ENCODE measurements around the gene TLE1.
"Not testable (repeated sequence)": the region's sequence is repeated elsewhere in the genome, so short reads cannot be mapped to it uniquely, and the experiment has no call there.

TLE1 gene

DNA sequence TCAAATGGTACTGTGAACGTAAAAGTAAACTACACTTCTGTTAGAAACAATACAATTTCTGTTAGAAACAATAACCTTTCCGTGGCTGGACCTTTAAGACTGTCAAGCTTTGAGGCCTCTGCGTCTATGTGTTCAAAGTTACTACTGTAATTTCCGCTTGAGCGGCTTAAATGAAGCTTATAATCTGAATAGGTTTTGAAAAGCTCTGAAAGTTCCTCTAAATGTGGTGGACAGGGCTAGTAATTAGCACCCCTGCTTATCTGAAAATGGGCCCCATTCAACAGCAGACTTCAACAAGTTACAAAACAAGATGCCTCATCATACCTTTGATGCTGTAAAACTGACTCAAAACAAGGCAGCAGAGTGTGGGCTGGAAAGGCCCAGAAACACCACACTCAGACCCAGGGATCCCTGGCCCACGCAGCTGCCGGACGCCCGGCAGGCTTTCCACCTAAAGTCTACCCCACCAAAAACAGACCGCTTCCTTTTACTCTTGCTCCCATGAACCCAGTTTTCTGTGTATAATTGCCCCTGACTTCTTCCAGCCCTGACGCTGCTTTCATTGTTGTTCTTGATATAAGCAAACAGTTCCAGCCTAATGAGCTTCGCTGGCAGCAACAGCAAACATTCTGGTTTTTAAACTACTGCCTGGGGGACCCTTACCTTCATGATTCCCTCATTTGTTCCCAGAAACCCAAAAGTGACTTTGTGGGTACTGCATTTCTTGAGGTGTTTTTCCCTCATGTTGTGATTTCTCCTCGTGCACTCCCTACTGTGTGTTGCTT lies 66.7 kb downstream of the TLE1 start:
- DNase-seq (ENCODE audit: low read depth in 2 of 2), result no peak

DNA sequence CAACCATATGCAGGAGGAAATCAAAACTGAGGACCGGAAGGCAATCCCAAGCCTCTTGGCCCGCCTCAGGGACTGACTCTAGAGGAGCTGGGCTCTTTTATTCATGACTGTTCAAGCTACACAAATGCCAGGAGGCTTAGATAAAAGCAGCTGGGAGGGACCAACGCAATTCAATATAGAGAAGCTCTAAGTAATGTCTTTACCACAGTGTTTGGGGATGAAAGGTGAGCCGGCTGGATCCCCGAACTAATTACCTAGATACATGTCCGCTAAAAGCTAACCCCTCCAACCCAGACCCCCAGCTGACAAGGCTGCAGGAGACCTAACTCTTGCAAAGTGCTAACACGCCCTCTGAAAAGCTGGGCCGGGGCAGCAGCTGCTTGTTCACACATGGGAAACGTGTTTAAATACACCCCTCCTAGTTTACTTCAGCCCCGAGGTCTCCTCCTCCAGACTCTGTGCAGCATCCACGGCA lies 67.5 kb downstream of the TLE1 start:
- no peak for DNase-seq (ENCODE audit: low read depth in 2 of 2)

DNA sequence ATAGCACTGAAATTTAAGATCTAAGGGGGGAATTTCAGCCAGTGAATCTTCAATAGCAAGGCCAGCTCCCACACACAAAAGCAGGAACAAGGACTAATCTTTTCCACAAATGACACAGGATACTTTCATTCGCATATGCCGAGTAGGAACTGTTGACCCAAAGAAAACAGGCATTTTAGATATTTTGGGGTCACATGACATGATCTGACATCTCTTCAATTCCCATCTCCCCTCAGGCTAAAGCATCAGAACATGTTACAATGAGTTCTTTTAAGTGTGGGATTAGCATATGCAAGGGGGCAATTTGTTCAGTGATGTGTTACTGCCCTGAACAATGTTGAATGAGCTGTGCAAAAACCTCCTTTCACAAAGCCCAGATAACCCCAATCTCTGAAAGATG lies 68.2 kb downstream of the TLE1 start:
- no peak for DNase-seq (ENCODE audit: low read depth in 2 of 2)

DNA sequence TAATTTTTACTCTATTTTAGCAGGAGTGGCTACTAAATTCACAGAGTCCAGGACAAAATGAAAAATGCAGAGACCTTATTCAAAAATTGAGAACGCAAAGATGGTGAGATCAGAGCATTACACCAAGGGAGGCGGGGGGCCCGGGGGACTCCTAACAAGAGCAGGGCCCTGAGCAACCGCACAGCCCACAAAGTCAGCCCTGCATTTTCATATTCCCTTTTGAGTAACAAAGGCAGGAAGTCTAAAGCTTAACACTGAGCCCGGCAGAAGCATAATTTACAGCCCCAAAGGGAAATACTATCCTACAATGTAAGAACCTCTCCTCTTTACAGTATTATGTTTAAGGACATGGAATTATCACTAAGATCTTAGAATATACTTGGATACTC lies 69.4 kb downstream of the TLE1 start:
- DNase-seq (ENCODE audit: low read depth in 2 of 2), result peak in 1 of 2 donors; percentile 1

DNA sequence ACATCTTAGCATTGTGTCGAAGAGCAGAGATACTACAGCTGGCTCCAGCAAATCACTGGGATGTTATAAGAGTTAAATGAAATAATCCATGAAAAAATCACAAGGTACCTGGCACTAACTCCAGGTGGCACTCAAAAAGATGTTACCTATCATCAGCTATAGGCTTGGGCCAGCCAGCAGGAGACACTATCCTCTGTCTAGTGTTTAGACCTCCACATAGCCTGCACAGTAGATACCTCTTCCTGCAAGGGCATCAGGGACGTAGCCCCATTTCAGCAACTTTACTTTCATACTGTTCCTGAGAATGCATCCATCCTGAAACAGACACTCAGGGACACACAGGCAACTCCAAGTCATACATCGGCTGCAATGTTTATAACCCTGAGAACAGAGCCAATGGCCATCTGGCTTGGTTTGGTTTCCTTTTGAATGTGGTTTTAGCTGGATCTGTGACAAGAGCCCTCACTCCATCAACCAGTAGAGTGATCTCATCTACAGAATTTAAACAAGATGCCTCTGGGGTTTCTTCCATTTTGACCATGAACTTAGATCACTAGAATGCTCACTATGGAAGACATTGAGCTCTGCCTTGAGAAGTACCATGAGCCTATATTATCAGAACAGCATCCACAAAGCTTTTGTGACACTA lies 69.9 kb downstream of the TLE1 start:
- no peak for DNase-seq (ENCODE audit: low read depth in 2 of 2)

DNA sequence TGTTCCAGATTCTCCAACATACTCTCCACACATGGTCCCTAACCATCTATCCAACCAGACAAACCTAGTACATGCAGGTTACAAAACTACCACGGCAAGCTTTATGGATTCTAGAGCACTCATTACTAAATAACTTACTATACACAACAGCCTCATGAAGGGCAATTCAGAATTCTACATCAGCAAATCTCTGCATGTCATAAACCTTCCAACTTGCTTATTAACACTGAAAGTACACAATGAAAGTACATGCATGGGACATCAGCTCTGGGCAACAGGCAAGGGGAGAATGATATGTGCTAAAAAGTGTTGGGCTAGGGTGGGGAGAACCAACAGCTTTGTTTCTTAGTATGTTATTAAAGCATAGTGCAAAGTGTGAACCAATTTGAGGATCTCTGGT lies 70.4 kb downstream of the TLE1 start:
- DNase-seq (ENCODE audit: low read depth in 2 of 2), result no peak

DNA sequence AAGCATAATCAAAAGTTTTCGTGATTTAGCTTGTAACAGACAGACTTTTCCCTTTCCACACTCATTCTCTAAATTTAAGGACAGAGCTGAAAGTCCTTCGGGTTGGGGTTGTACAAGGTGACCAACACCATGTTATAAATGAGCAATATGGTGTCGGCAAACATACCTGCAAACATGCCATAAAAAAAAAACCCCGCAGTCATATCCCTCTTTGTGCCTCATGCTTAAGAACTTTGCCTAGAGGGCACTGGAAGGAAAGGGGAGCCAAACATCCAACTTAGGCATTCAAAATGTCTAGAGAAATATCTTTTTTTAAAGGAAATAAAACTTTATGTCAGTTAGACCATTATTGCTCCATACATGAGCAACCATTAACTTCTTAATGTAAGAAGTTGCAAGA lies 73.2 kb downstream of the TLE1 start:
- no peak for DNase-seq (ENCODE audit: low read depth in 2 of 2)

DNA sequence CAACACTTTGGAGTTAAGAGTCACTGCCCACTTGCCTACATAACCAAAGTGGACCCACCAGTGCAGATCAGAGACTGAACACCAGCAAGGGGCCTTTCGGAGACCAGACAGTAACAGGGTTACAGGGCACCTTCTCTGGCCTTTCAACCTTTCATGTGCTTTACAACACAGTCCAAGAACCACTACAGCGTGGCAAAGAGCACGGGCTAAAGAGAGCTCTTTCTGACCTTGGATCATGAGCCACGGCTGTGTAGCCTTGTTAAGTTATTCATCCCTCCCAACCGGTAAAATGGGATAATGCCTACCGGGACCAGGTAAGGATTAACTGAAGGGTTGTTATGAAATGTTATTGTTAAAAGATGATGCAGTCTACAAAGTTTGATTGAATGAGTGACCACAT lies 75.0 kb downstream of the TLE1 start:
- DNase-seq (ENCODE audit: low read depth in 2 of 2), result no peak

DNA sequence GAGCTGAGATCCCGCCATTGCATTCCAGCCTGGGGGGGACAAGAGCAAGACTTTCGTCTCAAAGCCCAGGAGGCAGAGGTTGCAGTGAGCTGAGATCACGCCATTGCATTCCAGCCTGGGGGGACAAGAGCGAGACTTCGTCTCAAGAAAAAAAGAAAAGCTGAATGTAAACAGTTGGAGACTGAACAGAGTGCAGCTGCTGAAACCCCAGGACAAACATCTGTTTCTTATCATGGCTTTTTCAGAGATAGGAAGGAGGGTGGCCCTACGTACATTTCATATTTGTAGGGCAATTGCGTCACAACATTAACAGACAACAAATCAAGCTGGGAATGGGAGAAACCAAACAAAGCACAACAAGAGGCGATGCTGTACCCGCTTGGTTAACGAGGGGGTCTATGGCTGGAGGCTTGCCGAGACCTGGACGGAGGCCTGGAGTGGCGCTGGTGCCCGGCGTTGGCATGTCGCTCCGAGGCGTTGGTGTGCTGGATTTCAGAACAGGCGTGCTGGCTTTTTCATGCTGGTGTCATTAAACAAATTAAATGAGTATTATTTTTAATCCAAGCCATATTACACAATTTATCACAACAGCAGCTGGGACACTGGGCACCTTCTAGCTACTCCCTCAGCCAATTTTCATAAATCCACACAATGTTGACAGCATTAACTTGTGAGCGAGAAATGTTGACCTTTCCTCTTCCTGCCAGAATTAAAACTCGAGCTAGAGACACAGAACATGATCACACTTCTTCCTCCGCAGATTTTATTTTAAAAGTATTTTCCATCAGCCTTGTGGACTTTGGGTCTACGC lies 76.1 kb downstream of the TLE1 start:
- no peak for DNase-seq (ENCODE audit: low read depth in 2 of 2)

DNA sequence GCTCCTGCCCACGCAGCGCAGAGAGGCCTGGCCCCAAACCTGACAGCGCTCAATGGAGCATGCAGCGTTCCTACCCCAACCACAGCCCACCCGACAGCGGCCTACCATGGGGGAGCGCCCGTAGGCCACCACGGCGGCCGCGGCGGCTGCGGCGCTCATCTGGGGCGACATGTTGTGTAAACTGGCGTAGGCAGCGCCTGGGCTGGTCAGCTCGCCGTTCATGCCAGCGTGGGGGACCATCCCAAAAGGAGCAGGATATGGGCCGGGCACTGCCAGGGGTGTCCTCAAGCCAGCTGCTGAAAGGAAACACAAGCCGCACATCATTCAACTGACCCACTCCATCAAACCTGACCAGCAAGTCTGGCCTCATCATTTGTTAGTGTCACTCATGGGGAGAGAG lies 77.7 kb downstream of the TLE1 start:
- no peak for DNase-seq (ENCODE audit: low read depth in 2 of 2)

DNA sequence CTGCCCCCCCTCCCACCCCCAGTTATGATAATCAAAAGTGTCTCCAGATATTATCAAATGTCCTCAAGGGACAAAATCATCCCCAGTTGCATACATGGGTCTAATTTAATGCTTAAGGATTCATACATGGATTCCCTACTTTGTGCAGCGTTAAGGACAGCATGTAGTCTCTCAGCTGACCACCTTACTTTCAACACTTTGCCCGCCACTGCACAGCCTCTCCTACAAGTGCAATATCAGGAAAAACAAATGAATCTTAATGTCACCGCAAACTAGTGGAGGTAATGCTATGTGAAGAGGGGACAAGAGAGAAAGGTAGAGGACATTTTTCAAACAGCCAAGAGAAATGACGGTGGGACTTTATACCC lies 78.6 kb downstream of the TLE1 start:
- no peak for DNase-seq (ENCODE audit: low read depth in 2 of 2)

DNA sequence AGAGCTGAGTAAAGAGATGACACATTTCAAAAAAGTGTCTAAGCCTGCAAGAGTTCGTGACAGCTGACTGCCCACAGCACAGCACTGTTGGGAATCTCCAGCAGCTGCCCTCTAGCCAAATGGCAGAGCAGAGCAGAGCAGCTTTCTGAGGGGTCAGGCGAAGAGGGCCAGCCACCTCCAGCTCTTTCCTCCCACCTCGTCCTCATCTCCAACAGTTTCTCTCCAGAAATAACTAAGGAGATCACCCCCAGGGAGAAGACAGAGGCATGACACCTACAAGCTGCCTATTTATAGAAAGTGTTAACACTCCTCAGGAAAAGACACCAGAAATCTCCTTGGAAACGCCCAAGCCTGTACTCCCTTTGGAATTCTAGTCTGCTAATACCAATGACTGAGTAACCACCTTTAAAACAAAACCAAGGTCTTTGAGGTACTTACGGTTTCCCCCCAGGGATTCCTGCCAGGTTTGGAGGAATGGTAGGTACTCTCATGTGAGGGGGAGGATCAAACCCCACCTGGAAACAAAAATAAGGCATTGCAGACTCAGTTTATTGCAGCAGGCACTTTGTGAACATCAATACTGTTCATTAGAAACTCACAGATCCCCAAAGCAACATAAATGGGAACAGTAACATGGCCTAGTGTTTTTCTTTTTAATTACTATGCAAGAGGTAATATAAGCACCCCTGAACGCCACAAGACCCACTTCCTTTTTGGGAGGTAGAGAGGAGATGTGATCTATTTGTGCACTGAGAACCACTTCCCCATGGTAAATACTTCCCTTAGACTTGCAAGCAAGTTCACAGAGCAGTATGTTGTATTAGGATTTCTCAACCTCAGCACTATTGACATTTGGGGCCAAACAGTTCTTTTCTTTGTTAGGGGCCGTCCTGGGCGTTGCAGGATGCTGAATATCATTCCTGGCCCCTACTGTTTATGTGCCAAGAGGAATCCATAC lies 79.3 kb downstream of the TLE1 start:
- DNase-seq (ENCODE audit: low read depth in 2 of 2), result no peak

DNA sequence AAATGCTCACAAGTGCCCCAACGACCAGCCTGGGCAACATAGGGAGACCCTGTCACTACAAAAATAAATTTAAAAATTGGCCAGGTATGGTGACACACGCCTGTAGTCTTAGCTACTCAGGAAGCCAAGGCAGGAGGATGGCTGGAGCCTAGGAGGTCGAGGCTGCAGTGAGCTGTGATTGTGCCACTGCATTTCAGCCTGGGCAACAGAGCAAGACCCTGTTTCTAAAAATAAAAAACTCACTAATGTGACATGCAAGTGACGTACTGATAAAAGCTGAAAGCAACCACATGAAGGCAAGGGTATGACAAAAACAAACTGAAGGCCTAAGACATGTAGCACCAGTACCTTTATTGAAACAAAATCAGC lies 81.1 kb downstream of the TLE1 start:
- DNase-seq (ENCODE audit: low read depth in 2 of 2), result no peak

DNA sequence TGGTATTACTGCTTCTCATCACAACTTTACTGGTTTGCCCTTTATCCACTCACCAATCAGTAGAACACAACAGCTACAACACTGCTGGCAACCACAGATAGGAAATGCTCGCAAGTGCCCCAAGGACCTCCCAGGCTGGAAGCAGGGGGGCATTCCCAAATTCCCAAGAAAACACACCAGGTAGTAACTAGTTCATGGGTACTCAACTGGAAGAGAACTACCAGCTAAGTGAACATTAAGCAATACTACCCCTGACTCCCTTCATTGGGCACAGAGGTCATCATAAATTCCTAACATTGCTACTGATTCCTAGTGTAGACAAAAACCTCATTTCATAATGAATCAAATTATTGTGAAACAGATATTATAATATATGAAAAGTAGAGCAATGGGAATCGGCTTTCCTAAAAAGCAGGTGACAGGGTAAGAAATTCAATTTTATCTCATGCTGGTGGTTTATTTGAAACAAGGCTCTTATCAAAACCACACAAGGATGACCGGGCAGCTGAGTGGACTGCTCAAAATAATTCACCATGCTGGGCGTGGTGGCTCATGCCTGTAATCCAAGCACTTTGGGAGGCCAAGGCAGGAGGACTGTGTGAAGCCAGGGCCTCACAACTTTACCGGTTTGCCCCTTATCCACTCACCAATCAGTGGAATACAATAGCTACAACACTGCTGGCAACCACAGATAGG lies 81.6 kb downstream of the TLE1 start:
- no peak for DNase-seq (ENCODE audit: low read depth in 2 of 2)

DNA sequence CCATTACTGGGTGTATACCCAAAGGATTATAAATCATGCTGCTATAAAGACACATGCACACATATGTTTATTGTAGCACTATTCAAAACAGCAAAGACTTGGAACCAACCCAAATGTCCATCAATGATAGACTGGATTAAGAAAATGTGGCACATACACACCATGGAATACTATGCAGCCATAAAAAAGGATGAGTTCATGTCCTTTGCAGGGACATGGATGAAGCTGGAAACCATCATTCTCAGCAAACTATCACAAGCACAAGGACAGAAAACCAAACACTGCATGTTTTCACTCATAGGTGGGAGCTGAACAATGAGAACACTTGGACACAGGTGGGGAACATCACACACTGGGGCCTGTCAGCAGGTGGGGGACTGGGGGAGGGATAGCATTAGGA lies 83.1 kb downstream of the TLE1 start:
- not testable (repeated sequence) for DNase-seq (ENCODE audit: low read depth in 2 of 2)

DNA sequence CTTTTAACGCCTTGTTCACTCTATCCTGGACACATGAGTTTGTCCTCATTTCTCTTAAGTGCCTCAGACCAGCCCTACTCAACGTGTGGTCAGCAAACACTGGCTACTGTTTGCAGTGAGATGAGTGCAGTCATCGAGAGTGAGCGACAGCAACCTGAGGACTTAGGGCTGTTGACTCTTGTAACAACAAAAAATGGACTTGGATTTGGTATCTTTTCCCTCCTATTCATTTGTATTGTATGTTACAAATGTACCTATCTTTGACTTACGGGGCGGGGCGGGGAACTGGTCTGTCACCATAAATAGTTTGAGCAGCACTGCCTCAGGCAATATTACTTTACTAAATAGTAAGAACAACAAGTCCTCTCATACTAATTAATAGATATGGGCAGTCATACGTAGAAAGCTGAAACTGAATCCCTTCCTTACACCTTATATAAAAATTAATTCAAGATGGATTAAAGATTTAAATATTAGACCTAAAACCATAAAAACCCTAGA lies 84.1 kb downstream of the TLE1 start:
- DNase-seq (ENCODE audit: low read depth in 2 of 2), result no peak

DNA sequence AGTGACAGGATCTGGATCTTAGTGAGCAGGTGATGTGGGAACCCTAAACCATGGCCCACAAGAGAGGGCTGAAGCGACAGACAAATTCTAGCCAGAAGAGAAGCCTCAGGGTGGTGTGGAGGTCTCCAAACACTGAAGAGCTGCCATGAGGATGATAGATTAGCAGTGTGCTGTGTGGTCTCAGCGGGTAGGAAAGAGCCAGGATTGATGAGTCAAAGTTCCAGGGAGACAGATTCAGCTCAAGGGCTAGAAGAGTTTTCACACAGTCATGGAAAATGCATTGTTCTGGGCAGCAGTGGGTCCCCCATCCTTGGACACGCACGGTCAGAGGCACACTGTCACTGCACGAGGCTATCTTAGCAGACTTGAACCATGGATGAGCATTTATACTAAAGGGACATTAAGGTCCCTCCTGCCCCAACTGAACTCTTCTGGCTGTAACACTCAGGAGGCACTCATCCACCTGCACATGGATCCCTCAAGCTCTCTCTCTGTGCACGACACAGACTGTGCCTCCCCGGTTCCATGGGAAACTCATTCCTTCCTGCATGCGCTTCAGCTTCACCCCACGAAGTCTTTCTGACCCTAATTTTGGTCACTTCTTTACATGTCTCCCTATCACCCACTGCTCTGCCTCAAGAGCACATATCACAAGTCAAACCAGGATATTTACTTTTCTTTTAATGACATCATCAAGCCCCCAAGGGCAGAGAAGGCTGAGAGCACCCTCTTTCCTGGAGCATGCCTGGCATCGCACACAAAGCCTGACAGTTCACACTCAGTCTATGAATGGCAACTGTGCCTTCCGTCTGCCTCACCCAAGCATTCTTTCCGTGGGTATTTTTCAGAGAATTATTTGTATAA lies 84.8 kb downstream of the TLE1 start:
- DNase-seq (ENCODE audit: low read depth in 2 of 2), result no peak

DNA sequence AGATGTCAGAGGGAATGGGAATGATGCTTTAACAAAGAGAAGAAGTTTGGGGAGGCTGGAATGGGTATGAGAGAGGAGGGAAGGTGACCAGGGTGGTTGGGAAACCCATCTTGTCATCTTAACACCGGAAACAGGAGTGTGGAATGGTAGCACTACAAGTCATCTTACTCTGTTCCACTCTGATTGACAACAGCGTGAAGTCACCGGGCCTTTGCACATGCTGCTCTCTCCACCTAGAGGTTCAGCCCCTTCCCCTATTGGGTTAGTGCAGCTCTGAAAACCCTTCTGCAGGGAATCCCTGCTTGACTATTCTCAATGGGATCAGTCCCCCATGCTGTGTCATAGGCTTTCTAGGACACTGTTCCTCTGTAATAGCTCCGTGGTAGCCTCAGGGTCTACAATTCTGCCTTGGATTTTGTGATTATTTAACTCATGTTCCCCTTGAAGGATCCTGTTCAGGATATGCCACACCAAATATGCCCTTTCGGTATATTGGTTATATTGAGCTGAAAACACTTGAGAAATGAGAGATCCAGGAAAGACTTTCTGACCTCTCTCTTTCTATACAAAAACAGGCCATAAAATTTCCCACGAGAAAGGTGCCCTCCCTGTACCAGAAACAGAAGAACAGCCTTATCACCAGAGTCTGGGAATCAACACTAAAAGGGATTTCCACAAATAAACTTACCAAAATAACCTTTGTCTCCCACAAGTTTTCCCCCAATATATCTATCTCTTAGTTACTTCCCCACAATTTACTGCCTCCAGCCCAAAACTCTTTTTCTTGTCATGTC lies 86.3 kb downstream of the TLE1 start:
- no peak for DNase-seq (ENCODE audit: low read depth in 2 of 2)
